ENCODE measurements around the gene PPP1R10.

DNA sequence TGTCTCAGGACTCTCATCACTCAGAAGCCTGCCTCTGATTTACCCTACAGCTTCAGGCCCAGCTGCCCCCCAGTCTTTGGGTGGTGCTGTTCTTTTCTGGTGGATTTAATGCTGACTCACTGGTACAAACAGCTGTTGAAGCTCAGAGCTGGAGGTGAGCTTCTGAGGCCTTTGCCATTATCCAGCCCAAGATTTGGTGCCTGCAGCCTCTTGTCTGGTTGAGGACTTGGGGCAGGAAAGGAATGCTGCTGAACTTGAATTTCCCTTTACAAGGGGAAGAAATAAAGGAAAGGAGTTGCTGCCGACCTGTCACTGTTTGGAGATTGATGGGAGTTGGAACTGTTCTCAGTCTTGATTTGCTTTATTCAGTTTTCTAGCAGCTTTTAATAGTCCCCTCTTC lies 26.0 kb downstream of the PPP1R10 start:
- TF ChIP-seq, protein P1, sequence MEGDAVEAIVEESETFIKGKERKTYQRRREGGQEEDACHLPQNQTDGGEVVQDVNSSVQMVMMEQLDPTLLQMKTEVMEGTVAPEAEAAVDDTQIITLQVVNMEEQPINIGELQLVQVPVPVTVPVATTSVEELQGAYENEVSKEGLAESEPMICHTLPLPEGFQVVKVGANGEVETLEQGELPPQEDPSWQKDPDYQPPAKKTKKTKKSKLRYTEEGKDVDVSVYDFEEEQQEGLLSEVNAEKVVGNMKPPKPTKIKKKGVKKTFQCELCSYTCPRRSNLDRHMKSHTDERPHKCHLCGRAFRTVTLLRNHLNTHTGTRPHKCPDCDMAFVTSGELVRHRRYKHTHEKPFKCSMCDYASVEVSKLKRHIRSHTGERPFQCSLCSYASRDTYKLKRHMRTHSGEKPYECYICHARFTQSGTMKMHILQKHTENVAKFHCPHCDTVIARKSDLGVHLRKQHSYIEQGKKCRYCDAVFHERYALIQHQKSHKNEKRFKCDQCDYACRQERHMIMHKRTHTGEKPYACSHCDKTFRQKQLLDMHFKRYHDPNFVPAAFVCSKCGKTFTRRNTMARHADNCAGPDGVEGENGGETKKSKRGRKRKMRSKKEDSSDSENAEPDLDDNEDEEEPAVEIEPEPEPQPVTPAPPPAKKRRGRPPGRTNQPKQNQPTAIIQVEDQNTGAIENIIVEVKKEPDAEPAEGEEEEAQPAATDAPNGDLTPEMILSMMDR (IDR thresholded peaks at IDR 0.05), result no peak
- no peak for TF ChIP-seq POLR2A (IDR thresholded peaks at IDR 0.05)
